GM13976 (cell line): ENCODE results near the gene CDK11A.

Experiments
- DNase-seq: peaks from one replicate; pipeline ENCODE4 v3.0.0; 2012; ENCODE audit warnings: low spot score
- in situ Hi-C: fragments of 300-500 bp; cut with MboI; formaldehyde crosslinking; loops from one replicate; pipeline ENCODE4 v1.12.0; 2022; ENCODE audit warnings: low sequenced_read_pairs, mixed read lengths, inconsistent platforms; ENCODE audit not compliant: unreplicated experiment
- TF ChIP-seq, protein P1 (sequence below): IDR thresholded peaks from 2 replicates; pipeline ENCODE4 v1.5.1; 2012; ENCODE audit warnings: borderline replicate concordance, mild to moderate bottlenecking; ENCODE audit not compliant: insufficient read depth; ENCODE audit errors: extremely low read depth, missing control alignments, control extremely low read depth

Gene CDK11A

DNA sequence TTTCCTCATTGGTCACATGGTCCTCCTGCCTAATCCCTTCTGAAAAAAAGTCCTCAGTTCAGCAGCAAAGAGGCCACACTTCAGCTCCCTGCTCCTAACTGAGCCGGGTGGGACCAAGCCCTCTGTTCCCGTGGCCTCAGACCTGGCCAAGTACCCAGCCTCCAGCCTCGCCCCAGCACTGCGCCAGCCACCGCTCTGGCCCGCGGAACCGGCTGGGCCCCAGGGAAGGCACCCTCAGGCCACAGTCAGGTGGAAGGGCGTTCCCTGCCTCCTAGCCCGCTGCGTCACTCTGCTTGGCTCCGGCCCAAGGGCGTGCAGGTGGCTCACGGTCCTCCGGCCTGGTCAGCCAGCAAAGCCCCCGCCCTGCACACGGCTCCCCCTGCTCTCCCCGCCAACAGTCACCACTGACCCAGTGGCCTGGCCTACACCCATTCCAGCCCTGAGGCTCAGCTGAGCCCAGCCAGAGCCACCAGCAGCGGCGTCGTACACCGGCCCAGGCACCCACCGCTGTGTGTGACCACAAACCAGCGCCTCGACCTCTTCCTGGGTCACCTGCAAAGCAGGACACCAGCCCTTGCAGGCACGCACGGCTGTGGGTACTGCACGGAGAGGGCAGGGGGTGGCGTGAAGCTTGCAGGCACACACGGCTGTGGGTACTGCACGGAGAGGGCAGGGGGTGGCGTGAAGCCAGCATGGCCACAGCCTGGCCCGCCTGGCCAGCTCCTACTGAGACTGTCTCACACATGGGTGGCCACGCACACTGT, 34.7 kb upstream of the CDK11A start:
- DNase-seq: no peak
- in situ Hi-C loops: no loop called here
- TF ChIP-seq, protein P1, sequence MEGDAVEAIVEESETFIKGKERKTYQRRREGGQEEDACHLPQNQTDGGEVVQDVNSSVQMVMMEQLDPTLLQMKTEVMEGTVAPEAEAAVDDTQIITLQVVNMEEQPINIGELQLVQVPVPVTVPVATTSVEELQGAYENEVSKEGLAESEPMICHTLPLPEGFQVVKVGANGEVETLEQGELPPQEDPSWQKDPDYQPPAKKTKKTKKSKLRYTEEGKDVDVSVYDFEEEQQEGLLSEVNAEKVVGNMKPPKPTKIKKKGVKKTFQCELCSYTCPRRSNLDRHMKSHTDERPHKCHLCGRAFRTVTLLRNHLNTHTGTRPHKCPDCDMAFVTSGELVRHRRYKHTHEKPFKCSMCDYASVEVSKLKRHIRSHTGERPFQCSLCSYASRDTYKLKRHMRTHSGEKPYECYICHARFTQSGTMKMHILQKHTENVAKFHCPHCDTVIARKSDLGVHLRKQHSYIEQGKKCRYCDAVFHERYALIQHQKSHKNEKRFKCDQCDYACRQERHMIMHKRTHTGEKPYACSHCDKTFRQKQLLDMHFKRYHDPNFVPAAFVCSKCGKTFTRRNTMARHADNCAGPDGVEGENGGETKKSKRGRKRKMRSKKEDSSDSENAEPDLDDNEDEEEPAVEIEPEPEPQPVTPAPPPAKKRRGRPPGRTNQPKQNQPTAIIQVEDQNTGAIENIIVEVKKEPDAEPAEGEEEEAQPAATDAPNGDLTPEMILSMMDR: no peak

DNA sequence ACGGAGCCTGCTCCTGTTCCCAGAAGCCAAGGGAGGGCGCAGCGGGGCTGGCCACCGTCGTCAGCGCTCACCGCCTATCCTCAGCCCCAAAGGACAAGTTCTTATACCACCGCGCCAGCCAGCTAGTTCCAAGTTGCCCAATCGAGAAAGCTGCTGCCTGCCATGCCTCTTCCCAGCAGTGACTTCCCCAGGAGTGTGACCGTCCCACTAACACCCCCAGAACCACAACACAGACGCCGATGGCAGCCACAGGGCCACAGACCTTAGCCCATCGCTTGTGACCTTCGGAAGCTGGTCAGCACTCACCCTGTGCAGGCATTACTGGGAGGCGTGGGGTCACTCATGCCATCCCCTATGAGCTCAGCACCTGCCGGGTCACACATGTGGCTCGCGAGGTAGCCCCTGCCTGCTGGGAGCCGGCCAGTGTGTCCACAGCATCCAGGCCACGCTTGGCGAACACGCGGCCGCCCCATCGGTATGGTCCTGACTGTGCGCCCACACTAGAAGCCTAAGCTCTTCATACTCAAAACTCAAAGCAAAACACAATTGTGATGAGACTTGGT, 34.0 kb upstream of the CDK11A start:
- in situ Hi-C loops: no loop called here
- no peak for DNase-seq
- TF ChIP-seq, protein P1: no peak

DNA sequence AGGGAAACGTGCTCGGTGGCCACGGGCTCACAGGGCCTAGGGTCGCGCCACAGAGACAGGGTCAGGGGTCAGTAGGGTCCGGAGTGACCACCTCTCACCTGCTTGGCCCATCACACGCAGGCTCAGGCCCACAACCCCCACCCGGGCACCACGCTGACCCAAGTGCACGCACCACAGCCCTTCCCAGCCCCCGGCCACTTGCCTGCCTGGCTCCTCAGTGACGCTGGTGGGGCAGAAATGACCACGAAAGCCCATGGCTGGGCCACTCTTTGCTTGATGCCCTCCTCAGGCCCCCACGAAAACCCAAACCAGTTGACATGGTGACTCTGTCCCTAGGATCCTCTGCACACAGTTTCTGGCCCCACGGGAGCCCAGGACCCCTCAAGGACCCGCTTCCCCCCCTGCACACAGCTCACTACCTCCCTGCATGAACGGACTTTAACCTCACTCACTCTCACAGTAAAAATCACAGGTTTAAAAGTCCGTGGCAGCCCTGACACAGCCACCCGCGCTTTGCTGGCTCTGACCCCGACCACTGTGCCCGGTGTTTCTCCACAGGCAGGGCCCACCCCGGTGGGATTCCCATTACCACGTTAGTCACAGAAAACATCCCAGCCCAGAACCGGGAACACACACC, 33.4 kb upstream of the CDK11A start:
- in situ Hi-C loops: no loop called here

DNA sequence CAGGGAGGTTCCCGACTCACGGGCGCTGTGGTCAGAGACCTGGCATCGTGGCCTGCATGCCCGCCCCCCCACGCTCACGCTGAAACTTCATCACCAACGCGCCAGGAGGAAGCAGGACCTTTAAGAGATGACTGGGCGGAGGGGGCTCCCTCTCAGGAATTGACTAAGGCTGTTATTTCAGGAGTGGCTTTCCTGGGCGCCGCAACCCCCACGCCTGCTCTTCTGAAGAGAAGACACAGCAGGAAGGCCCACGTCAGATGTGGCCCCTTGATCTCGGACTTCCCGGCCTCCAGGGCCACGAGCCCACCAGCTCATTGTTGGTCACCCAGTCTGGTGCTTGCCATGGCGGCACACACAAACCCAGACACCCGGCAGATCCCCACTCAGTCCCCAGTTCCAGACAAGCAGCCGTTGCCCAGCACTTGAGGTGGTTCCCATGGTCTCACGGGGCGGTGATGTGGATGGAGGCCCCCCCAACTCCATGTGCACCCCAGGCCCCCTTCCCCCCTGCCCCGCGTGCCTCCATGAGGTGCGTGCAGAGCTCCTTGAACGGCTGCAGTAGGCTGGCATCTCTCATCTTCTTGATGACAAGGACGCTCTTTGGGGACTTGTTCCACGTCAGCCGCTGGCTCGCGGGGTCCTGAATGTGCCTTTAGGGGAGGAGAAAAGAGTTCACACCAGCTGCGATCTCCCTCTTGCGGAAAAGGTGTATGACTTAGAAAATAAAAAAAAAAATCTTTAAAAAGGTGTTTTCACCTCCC, 32.7 kb upstream of the CDK11A start:
- in situ Hi-C loops: no loop called here
- TF ChIP-seq, protein P1: no peak

More for the DNA sequence above, 33.4 kb upstream of the CDK11A start:
- DNase-seq: no peak
- TF ChIP-seq, protein P1: no peak

DNA sequence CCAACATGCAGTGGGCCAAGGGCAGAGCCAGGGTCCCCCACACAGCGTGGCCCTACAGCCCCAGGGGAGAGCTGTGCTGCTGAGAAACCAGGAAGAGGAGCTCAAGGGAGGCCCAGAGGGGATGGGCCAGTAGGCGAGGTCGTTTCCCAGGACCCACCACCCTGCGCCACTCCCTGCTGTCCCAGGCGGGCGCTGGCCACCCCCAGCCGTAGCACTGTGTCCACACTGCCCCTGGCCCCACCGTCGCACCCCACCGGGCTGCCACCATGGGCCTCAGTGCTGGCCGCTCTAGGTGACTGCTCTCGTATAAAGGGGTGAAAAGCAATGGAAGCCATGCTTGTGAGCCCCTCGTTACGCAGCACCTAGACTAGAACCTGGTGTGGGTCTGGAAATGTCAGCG, 31.7 kb upstream of the CDK11A start:
- in situ Hi-C loops: no loop called here
- no peak for DNase-seq
- TF ChIP-seq, protein P1: no peak

More for the DNA sequence above, 32.7 kb upstream of the CDK11A start:
- no peak for DNase-seq

DNA sequence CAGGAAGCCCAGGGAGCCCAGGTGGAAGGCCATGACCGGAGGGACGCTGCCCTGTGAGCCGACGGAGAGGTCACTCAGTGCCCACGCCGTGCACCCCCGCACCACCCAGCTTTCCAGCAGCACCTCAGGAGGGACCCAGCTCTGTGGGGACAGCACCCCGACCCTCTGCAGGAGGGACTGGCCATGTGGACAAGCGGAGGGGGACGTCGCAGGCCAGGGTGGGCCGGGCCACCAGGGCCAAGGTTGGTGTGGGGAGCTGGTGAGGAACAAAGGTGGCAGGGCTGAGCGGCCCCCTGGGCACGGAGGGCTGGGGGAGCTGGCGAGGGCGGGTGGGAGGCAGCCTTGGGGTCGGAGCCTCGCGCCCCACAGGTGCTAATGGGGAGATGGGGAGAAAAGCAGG, 31.3 kb upstream of the CDK11A start:
- DNase-seq: no peak
- in situ Hi-C loops: no loop called here
- TF ChIP-seq, protein P1: no peak
